Mesendoderm (in vitro differentiated cells): ENCODE data around the gene CATSPER1.

Experiments
- DNase-seq: peaks from one replicate; pipeline ENCODE4 v3.0.0; 2013
- H2AK5ac ChIP-seq: 2 replicates; pipeline ENCODE4 v1.6.1; 2013; ENCODE audit warnings: low read length, inconsistent platforms
- H2BK120ac ChIP-seq: 2 replicates; pipeline ENCODE4 v1.6.1; 2013; ENCODE audit warnings: low read depth, mild to moderate bottlenecking, low read length, moderate library complexity, mixed read lengths
- H2BK15ac ChIP-seq: replicated peaks from 2 replicates; pipeline ENCODE4 v1.6.1; 2013; ENCODE audit warnings: low read depth, mild to moderate bottlenecking, moderate library complexity
- H2BK5ac ChIP-seq: 2 replicates; pipeline ENCODE4 v1.6.1; 2013; ENCODE audit warnings: low read length, inconsistent platforms
- H3K18ac ChIP-seq: 2 replicates; pipeline ENCODE4 v1.6.1; 2013; ENCODE audit warnings: mild to moderate bottlenecking, low read length, mixed read lengths
- H3K23ac ChIP-seq: one replicate; pipeline ENCODE4 v1.6.1; 2013; ENCODE audit warnings: low read length
- H3K27ac ChIP-seq: 2 replicates; pipeline ENCODE4 v1.5.1; 2013; ENCODE audit warnings: low read depth, mild to moderate bottlenecking, inconsistent platforms, low read length, moderate library complexity
- H3K27me3 ChIP-seq: 2 replicates; pipeline ENCODE4 v1.6.1; 2013; ENCODE audit warnings: low read length, control low read depth, mild to moderate bottlenecking, inconsistent platforms; ENCODE audit not compliant: insufficient read depth, poor library complexity
- H3K36me3 ChIP-seq: 2 replicates; pipeline ENCODE4 v1.6.1; 2013; ENCODE audit warnings: low read length, inconsistent platforms; ENCODE audit not compliant: control insufficient read depth, insufficient read depth
- H3K4ac ChIP-seq: one replicate; pipeline ENCODE4 v1.6.1; 2013; ENCODE audit warnings: low read depth, mild to moderate bottlenecking, low read length, moderate library complexity
- H3K4me1 ChIP-seq: 2 replicates; pipeline ENCODE4 v1.6.1; 2013; ENCODE audit warnings: low read depth, low read length, inconsistent platforms; ENCODE audit not compliant: control insufficient read depth
- H3K4me2 ChIP-seq: 2 replicates; pipeline ENCODE4 v1.6.1; 2013; ENCODE audit warnings: low read length
- H3K4me3 ChIP-seq: 2 replicates; pipeline ENCODE4 v1.5.1; 2013; ENCODE audit warnings: mild to moderate bottlenecking, low read length
- H3K56ac ChIP-seq: one replicate; pipeline ENCODE4 v1.6.1; 2013; ENCODE audit warnings: low read length
- H3K79me1 ChIP-seq: 2 replicates; pipeline ENCODE4 v1.6.1; 2013; ENCODE audit warnings: low read length, inconsistent platforms
- H3K79me2 ChIP-seq: 2 replicates; pipeline ENCODE4 v1.6.1; 2013; ENCODE audit warnings: mild to moderate bottlenecking, low read length; ENCODE audit not compliant: control insufficient read depth, insufficient read depth
- H3K9ac ChIP-seq: 2 replicates; pipeline ENCODE4 v1.6.1; 2013; ENCODE audit warnings: low read length, inconsistent platforms
- H4K5ac ChIP-seq: one replicate; pipeline ENCODE4 v1.6.1; 2013; ENCODE audit warnings: low read length
- H4K8ac ChIP-seq: one replicate; pipeline ENCODE4 v1.6.1; 2013; ENCODE audit warnings: low read depth, mild to moderate bottlenecking, control low read depth, low read length, moderate library complexity
- WGBS: extraction: QIAGEN DNeasy Blood & Tissue Kit; methylation state at CpG from one replicate; pipeline ENCODE4 v1.1.7; 2013; ENCODE audit warnings: low lambda C conversion rate, missing lambda C conversion rate; ENCODE audit not compliant: insufficient coverage; ENCODE audit errors: extremely low coverage; 5-methylcytosine and 5-hydroxymethylcytosine counted together

CATSPER1 gene

GRCh38 chr11:66056501-66056900 lies 30.2 kb upstream of the CATSPER1 start:
- no peak overlapping the region for H3K9ac ChIP-seq
- no peak overlapping the region for H3K23ac ChIP-seq
- no CpG with 5 or more reads among the region's 7 CpGs for WGBS
- no peak overlapping the region for H2BK15ac ChIP-seq
- H2AK5ac ChIP-seq, result no peak overlapping the region
- no peak overlapping the region for H4K8ac ChIP-seq
- peaks cover 18% of the 10 kb centered on the region for H3K79me2 ChIP-seq
- peaks cover 11% of the 10 kb centered on the region for H3K79me1 ChIP-seq
- peaks cover 2% of the 10 kb centered on the region for H3K4me1 ChIP-seq
- H3K4me2 ChIP-seq, result no peak overlapping the region
- no peak overlapping the region for H2BK5ac ChIP-seq
- no peak overlapping the region for H3K27ac ChIP-seq
- no peak overlapping the region for H4K5ac ChIP-seq
- no peak overlapping the region for H3K56ac ChIP-seq
- no peak overlapping the region for H3K18ac ChIP-seq
- H3K4me3 ChIP-seq, result no peak overlapping the region
- H3K4ac ChIP-seq, result no peak overlapping the region
- no peak for DNase-seq
- H3K36me3 ChIP-seq, result peaks cover 30% of the 10 kb centered on the region
- H2BK120ac ChIP-seq, result no peak overlapping the region
- H3K27me3 ChIP-seq, result no peaks in the 10 kb centered on the region

- Histone ChIP-seq H3K56ac (no peak overlapping the region), H2BK5ac (no peak overlapping the region), H3K36me3 (peaks cover 25% of the 10 kb centered on the region), H3K4me3 (no peak overlapping the region), H3K4ac (no peak overlapping the region), H2BK15ac (no peak overlapping the region), H3K4me1 (peaks cover 3% of the 10 kb centered on the region), H3K27ac (no peak overlapping the region), H3K18ac (no peak overlapping the region), H2AK5ac (no peak overlapping the region), H3K79me1 (peaks cover 11% of the 10 kb centered on the region), H3K4me2 (no peak overlapping the region), H4K8ac (no peak overlapping the region), H3K27me3 (no peaks in the 10 kb centered on the region), H2BK120ac (no peak overlapping the region), H4K5ac (no peak overlapping the region), H3K23ac (no peak overlapping the region), H3K9ac (no peak overlapping the region), H3K79me2 (peaks cover 18% of the 10 kb centered on the region)
- WGBS, result no CpG with 5 or more reads among the region's 7 CpGs
- no peak for DNase-seq
Measured at GRCh38 chr11:66055021-66055420, 28.7 kb upstream of the CATSPER1 start.

- Histone ChIP-seq H3K27me3 (no peaks in the 10 kb centered on the region), H3K4me2 (peak overlapping the region; percentile 50), H2AK5ac (no peak overlapping the region), H3K4me1 (peaks cover 3% of the 10 kb centered on the region), H3K79me2 (peaks cover 18% of the 10 kb centered on the region), H2BK5ac (no peak overlapping the region), H3K18ac (no peak overlapping the region), H3K27ac (no peak overlapping the region), H3K4ac (peak overlapping the region; percentile 81), H4K5ac (no peak overlapping the region), H2BK120ac (no peak overlapping the region), H3K23ac (no peak overlapping the region), H3K36me3 (peaks cover 9% of the 10 kb centered on the region), H2BK15ac (no peak overlapping the region), H3K56ac (peak overlapping the region; percentile 87), H4K8ac (no peak overlapping the region), H3K79me1 (peaks cover 11% of the 10 kb centered on the region), H3K4me3 (peak overlapping the region; percentile 87), H3K9ac (peak overlapping the region; percentile 90)
- no peak for DNase-seq
- WGBS, result no CpG with 5 or more reads among the region's 17 CpGs
Measured at GRCh38 chr11:66052664-66052982, 26.3 kb upstream of the CATSPER1 start.

- Histone ChIP-seq H3K9ac (peak within 1 kb of the TSS; percentile 90), H3K4me1 (peaks cover 3% of the 10 kb centered on the region), H3K36me3 (peaks cover 9% of the 10 kb centered on the region), H3K4ac (peak within 1 kb of the TSS; percentile 92), H3K56ac (peak within 1 kb of the TSS; percentile 87), H3K18ac (peak within 1 kb of the TSS; percentile 97), H4K5ac (peak within 1 kb of the TSS; percentile 84), H3K4me2 (peak within 1 kb of the TSS; percentile 50), H3K79me1 (peaks cover 11% of the 10 kb centered on the region), H4K8ac (peak within 1 kb of the TSS; percentile 30), H2BK5ac (peak within 1 kb of the TSS; percentile 59), H2AK5ac (no peak within 1 kb of the TSS), H3K27ac (peak within 1 kb of the TSS; percentile 98), H2BK120ac (no peak within 1 kb of the TSS), H3K79me2 (peaks cover 18% of the 10 kb centered on the region), H3K27me3 (no peaks in the 10 kb centered on the region), H3K23ac (peak within 1 kb of the TSS; percentile 2), H2BK15ac (no peak within 1 kb of the TSS), H3K4me3 (peak within 1 kb of the TSS; percentile 87)
- peak; percentile 100 for DNase-seq
- no CpG with 5 or more reads among the region's 84 CpGs for WGBS
Measured at GRCh38 chr11:66051766-66052663, 25.7 kb upstream of the CATSPER1 start, which contains the start of gene SF3B2. TSS of gene SF3B2 (plus strand) at chr11:66052364. CDS start at chr11:66052385, 21 bp downstream.

- peaks cover 11% of the 10 kb centered on the region for H3K79me1 ChIP-seq
- peak overlapping the region; percentile 81 for H3K56ac ChIP-seq
- WGBS, result no CpG with 5 or more reads among the region's 12 CpGs
- no peak overlapping the region for H2BK15ac ChIP-seq
- peak overlapping the region; percentile 17 for H3K4me2 ChIP-seq
- peaks cover 3% of the 10 kb centered on the region for H3K4me1 ChIP-seq
- peak overlapping the region; percentile 82 for H3K9ac ChIP-seq
- H3K4ac ChIP-seq, result peak overlapping the region; percentile 92
- H3K36me3 ChIP-seq, result peaks cover 8% of the 10 kb centered on the region
- no peak overlapping the region for H2BK5ac ChIP-seq
- H4K8ac ChIP-seq, result peak overlapping the region; percentile 30
- no peaks in the 10 kb centered on the region for H3K27me3 ChIP-seq
- H4K5ac ChIP-seq, result peak overlapping the region; percentile 84
- no peak overlapping the region for H2BK120ac ChIP-seq
- H3K27ac ChIP-seq, result peak overlapping the region; percentile 98
- H2AK5ac ChIP-seq, result no peak overlapping the region
- peaks cover 18% of the 10 kb centered on the region for H3K79me2 ChIP-seq
- no peak for DNase-seq
- peak overlapping the region; percentile 2 for H3K23ac ChIP-seq
- H3K18ac ChIP-seq, result peak overlapping the region; percentile 97
- peak overlapping the region; percentile 50 for H3K4me3 ChIP-seq
Measured at GRCh38 chr11:66051371-66051765, 25.1 kb upstream of the CATSPER1 start.
